Ascending aorta (tissue), 2 donors: ENCODE data around the gene INAVA. TPM values are rescaled to one million over a fixed set of nuclear protein-coding genes. Genes with fewer than 3 reads are reported as not detected.

Experiments
- DNase-seq, 2 donors: peaks; one replicate each; pipeline ENCODE4 v3.0.0-alpha.2; 2019; ENCODE audit warnings: low spot score in 2 of 2
- H3K27ac ChIP-seq, 2 donors: fragments of 200-600 bp; sonication (generic); one replicate each; pipeline ENCODE4 v1.5.1; 2016 to 2017; ENCODE audit warnings: mild to moderate bottlenecking in 1 of 2
- H3K27me3 ChIP-seq: fragments of 200-600 bp; sonication (generic); one replicate; pipeline ENCODE4 v1.5.1; 2017
- H3K36me3 ChIP-seq, 2 donors: fragments of 200-600 bp; sonication (generic); one replicate each; pipeline ENCODE4 v1.5.1; 2016
- H3K4me1 ChIP-seq, 2 donors: fragments of 200-600 bp; sonication (generic); one replicate each; pipeline ENCODE4 v1.5.1; 2016 to 2017; ENCODE audit warnings: mild to moderate bottlenecking in 1 of 2
- H3K4me3 ChIP-seq, 2 donors: fragments of 200-600 bp; sonication (generic); one replicate each; pipeline ENCODE4 v1.5.1; 2016 to 2017; ENCODE audit warnings: mild to moderate bottlenecking in 1 of 2
- H3K9me3 ChIP-seq, 2 donors: fragments of 200-600 bp; sonication (generic); one replicate each; pipeline ENCODE4 v1.5.1; 2016
- CTCF ChIP-seq, 3 experiments: fragments of 200-600 bp in 2 of 3; fragments of 450-650 bp in 1 of 3; sonication (generic) in 2 of 3; IDR thresholded peaks; one replicate each; pipeline ENCODE4 v1.5.1; 2016 to 2019; ENCODE audit warnings: antibody characterized with exemption in 3 of 3, mild to moderate bottlenecking in 1 of 3, moderate library complexity in 1 of 3
- intact Hi-C: fragments of 100-400 bp; cut with DNase I; formaldehyde crosslinking; loops from one replicate; pipeline ENCODE4 v1.15.1; 2023
- total RNA-seq: library from RNA; depleted of rRNA; stranded (reverse); fragments of >200 nt; gene quantifications from one replicate; pipeline ENCODE4 v1.1.0, GENCODE V29; 2016

INAVA gene
- total RNA-seq, result not detected

GRCh38 chr1:200894712-200895442 is at the start of gene INAVA:
Gene INAVA, plus strand, starts transcription at chr1:200894900. Its CDS starts 3,501 bp downstream, at chr1:200898401.
- no peak for DNase-seq
- H3K9me3 ChIP-seq, result no peaks in the 10 kb centered on the region
- no peak for TF ChIP-seq CTCF (IDR thresholded peaks at IDR 0.05)
- H3K36me3 ChIP-seq, result no peaks in the 10 kb centered on the region
- H3K27ac ChIP-seq, result no peak within 1 kb of the TSS
- intact Hi-C loops, result no loop called here
- peaks cover 0 to 7% of the 10 kb centered on the region in 2 donors for H3K4me1 ChIP-seq
- no peaks in the 10 kb centered on the region for H3K27me3 ChIP-seq
- no peak within 1 kb of the TSS for H3K4me3 ChIP-seq

- intact Hi-C loops, result no loop called here
- peaks cover 34 to 47% of the 10 kb centered on the region in 2 donors for H3K36me3 ChIP-seq
These were observed 49.3 kb upstream of the INAVA start for GRCh38 chr1:200845360-200845759.

GRCh38 chr1:200846398-200846797 is 48.3 kb upstream of the INAVA start:
- Histone ChIP-seq H3K4me1 (no peaks in the 10 kb centered on the region), H3K4me3 (no peak overlapping the region), H3K36me3 (peaks cover 39 to 51% of the 10 kb centered on the region in 2 donors), H3K27me3 (no peaks in the 10 kb centered on the region), H3K9me3 (no peaks in the 10 kb centered on the region), H3K27ac (no peak overlapping the region)
- intact Hi-C loops, result no loop called here
- DNase-seq, result no peak
- TF ChIP-seq CTCF (IDR thresholded peaks at IDR 0.05), result no peak

More at GRCh38 chr1:200845360-200845759, 49.3 kb upstream of the INAVA start:
- H3K27me3 ChIP-seq, result no peaks in the 10 kb centered on the region
- H3K9me3 ChIP-seq, result no peaks in the 10 kb centered on the region
- no peak overlapping the region for H3K4me3 ChIP-seq
- no peak for TF ChIP-seq CTCF (IDR thresholded peaks at IDR 0.05)
- H3K27ac ChIP-seq, result no peak overlapping the region
- H3K4me1 ChIP-seq, result no peaks in the 10 kb centered on the region
- DNase-seq, result no peak

GRCh38 chr1:200849430-200849829 is 45.3 kb upstream of the INAVA start:
- Histone ChIP-seq H3K4me1 (no peaks in the 10 kb centered on the region), H3K36me3 (peaks cover 50 to 53% of the 10 kb centered on the region in 2 donors), H3K4me3 (no peak overlapping the region), H3K27ac (no peak overlapping the region), H3K9me3 (no peaks in the 10 kb centered on the region), H3K27me3 (no peaks in the 10 kb centered on the region)
- intact Hi-C loops, result no loop called here
- DNase-seq, result no peak
- TF ChIP-seq CTCF (IDR thresholded peaks at IDR 0.05), result no peak

GRCh38 chr1:200850554-200850953 is 44.1 kb upstream of the INAVA start:
- Histone ChIP-seq H3K9me3 (no peaks in the 10 kb centered on the region), H3K36me3 (peaks cover 58 to 60% of the 10 kb centered on the region in 2 donors), H3K4me3 (no peak overlapping the region), H3K27ac (no peak overlapping the region), H3K27me3 (no peaks in the 10 kb centered on the region), H3K4me1 (no peaks in the 10 kb centered on the region)
- intact Hi-C loops, result no loop called here
- no peak for DNase-seq
- TF ChIP-seq CTCF (IDR thresholded peaks at IDR 0.05), result no peak
